ENCODE results near the gene BACH2. TPM values are rescaled to one million over a fixed set of nuclear protein-coding genes. Genes with fewer than 3 reads are reported as not detected.
A peak's percentile ranks its signal among the peaks of the same experiment; 100 is the strongest.

Gene BACH2
- total RNA-seq, 2 experiments from 2014 or later, result 157 to 170 TPM

GRCh38 chr6:90053614-90054013 is 243.0 kb downstream of the BACH2 start:
- ChIA-PET CTCF (no interaction called here), POLR2A (no interaction called here)
- Mint-ChIP-seq H3K36me3 (ENCODE audit: low read depth) (peaks cover 65% of the 10 kb centered on the region), H3K27me3 (no peaks in the 10 kb centered on the region), H3K4me3 (no peak overlapping the region), H3K27ac (peak overlapping the region; percentile 51), H3K9me3 (no peaks in the 10 kb centered on the region), H3K4me1 (ENCODE audit: low read depth) (peaks cover 44% of the 10 kb centered on the region)
- Histone ChIP-seq H3K27me3 (ENCODE audit: control insufficient read depth in 1 of 2, insufficient read depth in 2 of 2, low read length in 2 of 2) (no peaks in the 10 kb centered on the region), H3K4me1 (ENCODE audit: insufficient read depth, low read length) (no peaks in the 10 kb centered on the region), H3K36me3 (ENCODE audit: insufficient read depth, low read length) (no peaks in the 10 kb centered on the region), H3K9me3 (ENCODE audit: control insufficient read depth in 1 of 2, insufficient read depth in 1 of 2, low read length in 2 of 2) (peaks cover 0 to 10% of the 10 kb centered on the region in 2 experiments), H3K4me3 (ENCODE audit: low read length) (no peak overlapping the region), H3K27ac (ENCODE audit: low read depth in 1 of 2, low read length in 2 of 2) (no peak overlapping the region)
- DNase-seq (no peak), ATAC-seq (ENCODE audit: poor library complexity) (no peak)
- no peak for TF ChIP-seq CTCF (IDR thresholded peaks at IDR 0.05)
- intact Hi-C loops (cut with DNase I, micrococcal nuclease), result no loop called here

- ChIA-PET POLR2A (interaction anchor here (0.9 to 1.0 kb wide), 2 partner anchors 223 to 700 kb away, joined by 3 read pairs; no protein-coding TSS in a partner anchor), CTCF (no interaction called here)
- no peak for TF ChIP-seq CTCF (IDR thresholded peaks at IDR 0.05)
- Histone ChIP-seq H3K27ac (ENCODE audit: low read depth in 1 of 2, low read length in 2 of 2) (no peak overlapping the region), H3K4me3 (ENCODE audit: low read length) (no peak overlapping the region), H3K36me3 (ENCODE audit: insufficient read depth, low read length) (peaks cover 2% of the 10 kb centered on the region), H3K9me3 (ENCODE audit: control insufficient read depth in 1 of 2, insufficient read depth in 1 of 2, low read length in 2 of 2) (peaks cover 0 to 5% of the 10 kb centered on the region in 2 experiments), H3K4me1 (ENCODE audit: insufficient read depth, low read length) (peaks cover 6% of the 10 kb centered on the region), H3K27me3 (ENCODE audit: control insufficient read depth in 1 of 2, insufficient read depth in 2 of 2, low read length in 2 of 2) (no peaks in the 10 kb centered on the region)
- Mint-ChIP-seq H3K27ac (peak overlapping the region; percentile 66), H3K36me3 (ENCODE audit: low read depth) (peaks cover 51% of the 10 kb centered on the region), H3K27me3 (no peaks in the 10 kb centered on the region), H3K9me3 (no peaks in the 10 kb centered on the region), H3K4me1 (ENCODE audit: low read depth) (peaks cover 49% of the 10 kb centered on the region), H3K4me3 (peak overlapping the region; percentile 4)
- DNase-seq (no peak), ATAC-seq (ENCODE audit: poor library complexity) (no peak)
- intact Hi-C loops (cut with DNase I, micrococcal nuclease), result no loop called here
Measured at GRCh38 chr6:90049295-90049694, 247.3 kb downstream of the BACH2 start.

DNA sequence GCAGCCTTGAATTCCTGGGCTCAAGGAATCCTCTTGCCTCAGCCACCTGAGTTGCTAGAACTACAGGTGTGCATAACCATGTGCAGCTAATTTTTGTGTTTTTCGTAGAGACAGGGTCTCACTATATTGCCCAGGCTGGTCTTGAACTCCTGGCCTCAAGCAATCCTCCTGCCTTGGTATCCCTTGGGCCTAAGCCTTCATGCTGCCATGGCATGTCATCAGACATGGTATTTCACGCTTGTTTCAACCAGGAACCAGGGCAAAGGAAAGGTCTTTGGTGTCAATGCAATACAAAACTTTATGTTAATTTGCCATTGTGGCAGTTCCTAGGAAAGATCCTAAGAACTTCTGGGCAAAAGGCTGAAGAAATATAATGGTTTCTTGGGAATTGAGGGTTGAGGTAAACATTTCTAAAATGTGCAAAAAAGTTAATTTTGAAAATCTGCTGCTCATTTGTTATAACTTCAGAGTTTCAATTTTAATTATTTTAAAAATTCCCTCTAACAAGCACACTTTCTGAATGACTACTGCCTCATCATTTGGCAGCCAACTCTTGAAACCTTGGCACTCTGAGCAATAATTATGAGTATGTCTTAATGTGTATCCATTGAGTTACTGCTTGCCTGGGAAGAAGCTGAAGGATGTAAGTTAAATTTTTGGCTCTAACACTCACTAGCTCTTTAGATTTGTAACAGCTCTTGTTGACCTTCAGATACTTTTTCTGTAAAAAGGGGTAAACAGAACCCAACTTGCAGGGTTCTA is 248.3 kb downstream of the BACH2 start:
- no peak for ATAC-seq (ENCODE audit: poor library complexity)
- Mint-ChIP-seq H3K4me1 (ENCODE audit: low read depth) (peaks cover 44% of the 10 kb centered on the region), H3K36me3 (ENCODE audit: low read depth) (peaks cover 42% of the 10 kb centered on the region), H3K9me3 (no peaks in the 10 kb centered on the region), H3K27ac (peak overlapping the region; percentile 66), H3K4me3 (no peak overlapping the region), H3K27me3 (no peaks in the 10 kb centered on the region)
- Histone ChIP-seq H3K4me3 (ENCODE audit: low read length) (no peak overlapping the region), H3K36me3 (ENCODE audit: insufficient read depth, low read length) (peaks cover 3% of the 10 kb centered on the region), H3K4me1 (ENCODE audit: insufficient read depth, low read length) (peaks cover 7% of the 10 kb centered on the region), H3K27me3 (ENCODE audit: control insufficient read depth in 1 of 2, insufficient read depth in 2 of 2, low read length in 2 of 2) (no peaks in the 10 kb centered on the region), H3K27ac (ENCODE audit: low read depth in 1 of 2, low read length in 2 of 2) (no peak overlapping the region), H3K9me3 (ENCODE audit: control insufficient read depth in 1 of 2, insufficient read depth in 1 of 2, low read length in 2 of 2) (no peaks in the 10 kb centered on the region)
- POLR2A ChIA-PET, result interaction anchor here (0.9 to 1.0 kb wide), 2 partner anchors 224 to 699 kb away, joined by 3 read pairs; no protein-coding TSS in a partner anchor
- DNase-seq, result no peak
- CTCF ChIA-PET, result interaction anchor here (0.8 kb wide), 1 partner anchor 11 kb away, joined by 3 read pairs; no protein-coding TSS in a partner anchor
- intact Hi-C loops (cut with DNase I, micrococcal nuclease), result no loop called here
- TF ChIP-seq CTCF (IDR thresholded peaks at IDR 0.05), result no peak
